ENCODE results near the gene NFU1. TPM values are rescaled to one million over a fixed set of nuclear protein-coding genes. Genes with fewer than 3 reads are reported as not detected.
A peak's percentile ranks its signal among the peaks of the same experiment; 100 is the strongest.

NFU1 gene
- 10 to 100 TPM; 52.5 to 79.7 (median 60.3) TPM for polyA plus RNA-seq (ENCODE audit: insufficient read length in 4 of 4)

DNA sequence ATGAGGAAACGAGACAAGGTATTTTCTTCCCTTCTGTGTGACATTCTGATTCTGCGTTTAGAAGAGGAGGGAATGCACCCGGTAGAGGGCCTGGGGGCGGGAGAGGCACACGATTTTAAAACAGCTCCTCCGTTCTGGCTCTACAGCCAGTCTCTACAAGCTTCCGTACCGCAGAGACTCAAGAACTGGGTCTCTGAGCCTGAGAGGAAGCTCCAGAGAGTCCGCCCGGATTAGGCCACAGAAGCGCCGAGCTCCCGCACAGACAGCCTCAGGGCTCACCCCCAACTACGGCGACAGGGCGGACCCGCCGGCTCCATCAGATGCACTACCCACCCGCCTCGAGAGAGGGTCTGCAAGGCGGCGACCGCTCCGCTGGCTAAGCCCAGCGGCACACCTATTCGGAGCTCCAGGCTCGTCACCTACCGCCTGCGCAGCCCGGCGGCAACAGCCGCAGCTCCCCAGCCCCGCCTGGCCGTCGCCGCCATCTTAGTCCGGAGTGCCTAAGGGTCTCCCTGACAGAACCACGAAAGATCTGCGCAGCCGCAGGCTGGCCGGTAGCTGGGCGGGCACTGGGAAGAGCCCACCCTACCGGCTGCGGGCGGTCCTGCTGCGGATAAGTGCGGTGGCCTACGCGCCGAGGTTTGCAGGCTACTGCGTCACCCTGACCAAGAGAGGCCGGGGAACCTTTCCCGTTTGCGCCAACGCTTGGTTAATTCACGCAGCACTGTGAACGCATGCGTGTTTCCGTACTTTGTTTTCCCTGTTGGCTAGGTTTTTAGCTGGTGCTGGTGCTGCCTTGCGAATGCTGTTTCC, at the start of gene NFU1:
Gene NFU1, minus strand, starts transcription at position 498 of the 813 bp plus-strand sequence. Its CDS starts 13 bp downstream, at position 485.
- peak; percentile 79 to 91 (median 85) for DNase-seq (ENCODE audit: low read depth in 4 of 4, low spot score in 2 of 4)

DNA sequence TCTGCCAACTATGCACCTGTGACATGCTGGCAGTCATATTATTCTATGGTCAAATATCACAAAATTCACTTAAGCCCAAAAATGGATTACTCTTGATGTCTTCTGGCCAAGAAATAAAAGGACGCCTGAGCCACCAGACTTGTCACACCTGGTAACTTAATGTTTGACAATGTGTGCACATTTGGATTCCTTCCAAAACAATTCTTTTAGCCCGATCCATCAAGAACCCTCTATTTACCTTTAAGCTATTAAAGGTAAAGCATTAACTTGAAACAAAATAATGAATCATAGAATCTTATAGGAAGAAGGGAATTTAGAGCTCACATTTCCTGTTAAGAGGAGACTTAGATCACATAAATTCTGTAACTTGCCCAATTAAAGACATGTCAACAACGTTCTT, 46.5 kb upstream of the NFU1 start:
- no peak for DNase-seq (ENCODE audit: low read depth in 4 of 4, low spot score in 2 of 4)

DNA sequence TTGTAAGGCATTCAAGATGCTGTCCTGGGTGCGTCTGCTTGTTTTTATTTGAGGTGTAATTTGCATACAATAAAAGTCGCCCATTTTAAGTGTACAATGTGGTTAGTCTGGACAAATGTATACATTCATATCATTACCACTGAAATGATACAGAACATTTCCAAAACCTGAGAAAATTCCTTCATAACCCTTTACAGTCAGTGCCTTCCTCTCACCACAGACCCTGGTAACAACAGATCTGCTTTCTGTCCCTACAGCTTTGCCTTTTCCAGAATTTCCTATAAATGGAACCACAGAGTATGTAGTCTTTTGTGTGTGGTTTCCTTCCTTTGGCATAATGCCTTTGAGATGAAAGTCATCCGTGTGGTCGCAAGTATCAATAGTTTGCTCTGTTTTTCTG, 45.8 kb upstream of the NFU1 start:
- DNase-seq (ENCODE audit: low read depth in 4 of 4, low spot score in 2 of 4) = no peak

DNA sequence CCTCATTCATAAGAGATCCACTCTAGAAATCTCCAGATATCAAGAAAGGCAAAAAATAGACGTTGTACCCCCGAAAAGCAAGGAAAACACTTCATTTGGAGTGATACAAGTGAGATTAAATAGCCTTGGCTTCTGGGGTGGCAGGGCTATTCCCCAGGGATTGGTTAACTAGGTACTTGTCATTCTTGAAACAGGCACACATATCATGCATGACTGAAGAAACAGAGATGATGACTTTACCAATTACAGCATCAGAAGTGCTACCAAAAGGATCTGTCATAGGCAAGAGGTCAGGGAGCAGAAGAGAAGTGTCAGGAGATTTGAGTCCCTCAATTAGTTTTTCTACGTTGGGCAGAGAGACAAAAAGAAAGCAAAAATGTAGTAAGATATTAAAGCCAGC, 45.2 kb upstream of the NFU1 start:
- no peak for DNase-seq (ENCODE audit: low read depth in 4 of 4, low spot score in 2 of 4)

DNA sequence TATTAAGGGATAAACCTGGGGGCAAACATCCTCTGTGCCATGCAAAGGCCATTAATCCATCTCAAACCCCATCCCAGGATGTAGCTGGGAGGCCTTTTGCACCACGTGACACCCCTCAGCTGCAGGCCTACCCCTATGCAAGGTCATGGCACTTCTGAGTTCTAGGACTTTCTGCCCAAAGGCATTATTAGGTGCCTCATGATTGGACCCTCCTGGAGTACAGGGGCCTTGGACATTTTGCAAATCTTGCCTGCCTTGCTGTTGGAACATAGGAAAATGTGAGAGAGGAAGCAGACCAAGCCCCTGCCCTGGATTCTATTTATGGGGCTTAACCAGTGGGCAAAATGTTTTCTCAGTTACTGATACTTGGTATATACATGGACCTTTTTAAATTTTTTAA, 44.2 kb upstream of the NFU1 start:
- DNase-seq (ENCODE audit: low read depth in 4 of 4, low spot score in 2 of 4) = no peak

DNA sequence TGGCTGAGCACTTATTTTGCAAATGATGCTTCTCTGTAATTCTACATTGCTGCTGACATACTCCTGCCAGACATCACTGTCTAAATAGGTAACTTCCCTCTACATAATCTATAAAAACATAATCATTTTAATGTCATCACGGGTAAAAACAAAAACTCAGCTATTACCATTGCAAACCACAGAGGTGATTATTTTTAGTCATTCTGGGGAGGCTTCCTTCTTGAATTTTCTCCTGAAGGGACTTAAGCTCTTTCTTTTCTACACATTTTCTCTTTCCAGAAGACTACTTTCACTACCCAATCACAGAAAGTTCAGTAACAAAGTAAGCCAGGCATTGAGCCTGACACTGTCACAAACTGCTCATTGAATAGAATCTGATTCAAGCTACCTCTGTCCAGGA, 40.4 kb upstream of the NFU1 start:
- DNase-seq (ENCODE audit: low read depth in 4 of 4, low spot score in 2 of 4) = no peak

DNA sequence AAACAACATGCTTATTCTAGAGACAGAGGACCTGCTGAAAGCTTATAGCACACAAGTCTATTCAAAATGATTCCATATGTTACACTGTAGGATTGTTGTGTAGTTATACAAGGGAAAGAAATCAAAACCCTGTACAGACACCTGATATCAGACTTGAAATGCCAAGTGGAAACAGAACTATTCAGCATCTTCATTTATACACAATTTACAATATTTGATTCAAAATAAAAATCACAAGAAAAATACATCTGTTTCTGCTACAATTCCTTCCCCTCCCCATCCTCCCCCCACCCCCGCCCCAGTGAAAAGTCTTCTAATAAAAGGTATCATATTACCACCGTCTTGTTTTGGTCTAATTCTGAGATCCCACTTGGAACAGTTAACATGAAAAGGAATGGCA, 37.5 kb upstream of the NFU1 start:
- DNase-seq (ENCODE audit: low read depth in 4 of 4, low spot score in 2 of 4) = no peak

DNA sequence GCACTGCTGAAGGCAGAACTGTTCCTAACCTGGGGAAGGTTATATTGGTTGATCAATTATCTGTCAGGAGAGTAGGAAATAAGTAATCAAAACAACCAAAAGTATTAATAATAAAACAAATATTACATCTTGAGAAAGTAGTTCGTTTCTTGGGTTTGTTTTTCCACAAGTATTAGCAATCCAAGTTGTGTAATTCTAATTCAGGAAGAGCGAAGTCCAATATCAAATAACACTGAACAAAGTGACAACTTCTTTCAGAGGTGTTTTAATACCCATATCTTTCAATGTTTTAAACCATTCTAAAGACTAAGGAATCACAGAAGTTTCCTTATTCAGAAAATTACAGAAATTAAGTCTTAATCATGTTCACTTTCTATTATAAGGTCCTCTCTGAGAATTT, 34.6 kb upstream of the NFU1 start:
- DNase-seq (ENCODE audit: low read depth in 4 of 4, low spot score in 2 of 4) = no peak

DNA sequence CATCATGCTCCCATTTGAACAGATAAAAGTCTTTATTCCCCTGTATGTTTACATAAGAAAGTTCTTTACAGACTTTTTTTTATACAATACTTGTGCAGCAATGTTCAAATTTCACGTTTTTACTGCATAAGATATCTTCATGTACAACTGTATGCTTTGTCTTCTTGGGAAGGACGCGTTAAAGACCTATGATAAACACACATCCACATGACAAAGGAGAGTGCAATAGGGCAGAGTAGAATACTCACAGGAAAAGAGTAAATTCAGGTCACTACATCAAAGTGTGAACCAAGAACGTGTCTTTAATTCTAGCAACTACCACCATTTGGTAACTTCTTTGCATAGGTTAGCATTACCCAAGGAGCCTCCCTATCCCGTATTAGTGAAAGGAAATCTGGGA, 33.7 kb upstream of the NFU1 start:
- DNase-seq (ENCODE audit: low read depth in 4 of 4, low spot score in 2 of 4) = no peak

DNA sequence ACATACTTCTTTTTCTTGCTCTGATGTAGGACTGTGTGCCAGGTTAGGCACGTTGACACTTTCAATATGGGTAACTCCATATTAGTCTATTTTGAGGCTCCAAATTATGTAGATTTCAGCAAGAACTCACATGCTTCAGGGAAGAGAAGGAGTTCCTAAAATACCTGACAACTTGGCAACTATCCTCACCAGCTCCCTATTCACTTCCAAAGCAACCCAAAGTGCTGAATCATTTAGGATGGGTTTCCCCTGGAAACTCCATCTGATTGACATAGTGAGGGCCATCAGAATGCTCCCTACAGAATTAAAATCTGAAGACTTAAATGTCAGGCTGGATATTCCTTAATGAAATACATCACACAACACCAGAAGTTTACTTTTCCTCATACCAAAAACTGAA, 32.5 kb upstream of the NFU1 start:
- no peak for DNase-seq (ENCODE audit: low read depth in 4 of 4, low spot score in 2 of 4)

DNA sequence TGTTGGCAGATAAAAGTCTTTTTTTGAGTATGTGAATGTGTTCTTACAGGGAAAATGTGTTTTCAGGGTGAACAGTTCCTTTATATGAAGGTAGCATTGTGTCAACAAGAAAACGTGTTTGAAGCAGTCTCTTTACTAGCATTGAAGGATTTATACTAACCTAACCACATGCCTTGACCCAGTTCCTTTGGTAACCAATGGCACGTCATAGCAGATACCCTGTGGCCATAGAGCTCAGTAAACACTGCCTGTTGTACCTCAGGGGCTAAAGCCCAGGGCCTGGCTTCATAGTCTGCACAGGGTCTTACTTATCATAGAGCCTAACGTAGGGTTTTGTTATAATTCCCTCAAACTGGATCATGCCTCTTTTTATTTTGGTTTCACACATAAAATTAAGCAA, 32.1 kb upstream of the NFU1 start:
- DNase-seq (ENCODE audit: low read depth in 4 of 4, low spot score in 2 of 4) = no peak

DNA sequence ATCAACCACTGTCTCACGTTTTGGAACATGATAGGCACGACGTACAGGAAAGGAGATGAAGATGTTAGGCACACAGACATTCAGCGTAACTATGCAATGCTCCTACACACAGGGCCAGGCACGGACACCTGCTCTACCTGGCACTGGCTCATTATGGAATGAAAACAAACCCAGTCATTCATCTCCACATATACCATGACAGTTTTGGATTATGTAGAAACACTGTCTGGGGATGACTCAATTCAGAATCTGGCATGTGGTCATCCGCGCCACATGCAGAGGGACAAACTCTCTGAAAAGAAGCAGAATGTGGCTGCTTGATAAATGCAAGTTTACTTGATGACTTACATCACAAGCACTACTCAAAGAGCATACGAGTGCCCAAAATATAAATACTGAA, 29.5 kb upstream of the NFU1 start:
- no peak for DNase-seq (ENCODE audit: low read depth in 4 of 4, low spot score in 2 of 4)

DNA sequence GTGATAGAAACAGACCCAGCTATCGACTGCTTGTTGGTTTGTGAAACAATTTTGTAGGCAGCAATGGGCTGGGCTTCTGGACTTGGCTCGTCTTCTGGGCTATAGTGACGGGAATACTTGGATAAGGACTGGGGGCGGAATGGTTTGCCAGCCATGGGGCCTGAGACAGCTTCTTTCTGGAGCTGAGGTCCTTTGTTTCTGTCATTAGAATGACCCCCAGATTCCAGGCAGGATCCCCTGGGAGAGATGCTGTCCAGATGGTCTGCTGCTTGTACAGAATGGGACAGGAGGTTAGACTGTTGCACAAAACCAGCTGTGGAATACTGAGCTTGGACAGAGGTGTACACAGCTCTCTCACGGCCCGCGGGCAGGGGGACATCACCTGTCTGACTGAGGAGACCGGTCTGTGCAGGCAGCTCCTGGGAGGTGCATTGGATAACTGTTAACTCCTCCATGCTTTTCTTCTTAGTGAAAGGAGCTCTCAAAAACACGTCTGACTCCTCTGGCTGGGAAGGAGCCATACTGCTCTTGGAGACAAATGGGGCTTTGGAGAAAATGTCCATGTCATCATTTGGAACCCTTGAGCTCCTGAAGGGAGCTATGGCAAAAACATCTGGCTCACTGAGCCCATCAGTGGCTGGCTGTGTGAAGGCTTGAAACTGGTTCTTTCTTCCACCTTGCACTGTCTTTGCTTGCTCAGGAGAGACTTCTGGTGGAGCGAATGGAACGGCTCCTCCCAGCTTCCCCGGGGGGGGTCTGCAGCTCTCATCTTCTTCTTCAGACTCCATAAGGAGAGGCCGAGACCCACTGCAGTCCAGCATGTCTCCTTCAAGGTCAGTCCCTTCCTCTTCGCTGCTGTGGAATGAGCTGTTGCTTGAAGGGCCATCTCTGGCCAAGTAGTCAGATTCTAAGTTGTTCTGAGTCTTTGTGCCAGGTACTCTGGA, 28.6 kb upstream of the NFU1 start:
- DNase-seq (ENCODE audit: low read depth in 4 of 4, low spot score in 2 of 4) = no peak

DNA sequence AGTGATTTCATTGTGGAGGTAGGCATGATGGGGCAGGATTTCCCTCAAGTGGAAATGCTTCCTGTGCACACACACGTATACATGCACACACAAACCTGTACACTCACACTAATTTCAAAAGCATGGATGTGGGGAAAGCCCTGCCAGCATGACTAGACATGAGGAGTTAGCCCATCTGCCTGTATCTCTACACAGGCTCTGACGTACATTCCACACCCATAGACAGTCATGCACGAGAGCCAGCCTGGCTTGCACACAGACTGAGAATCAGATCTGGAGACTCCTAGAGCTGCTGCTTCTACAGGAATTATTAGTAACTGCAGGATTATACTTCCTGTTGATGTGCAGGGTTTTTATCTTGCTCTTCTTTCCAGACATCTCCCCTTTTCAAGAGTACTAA, 27.3 kb upstream of the NFU1 start:
- no peak for DNase-seq (ENCODE audit: low read depth in 4 of 4, low spot score in 2 of 4)

DNA sequence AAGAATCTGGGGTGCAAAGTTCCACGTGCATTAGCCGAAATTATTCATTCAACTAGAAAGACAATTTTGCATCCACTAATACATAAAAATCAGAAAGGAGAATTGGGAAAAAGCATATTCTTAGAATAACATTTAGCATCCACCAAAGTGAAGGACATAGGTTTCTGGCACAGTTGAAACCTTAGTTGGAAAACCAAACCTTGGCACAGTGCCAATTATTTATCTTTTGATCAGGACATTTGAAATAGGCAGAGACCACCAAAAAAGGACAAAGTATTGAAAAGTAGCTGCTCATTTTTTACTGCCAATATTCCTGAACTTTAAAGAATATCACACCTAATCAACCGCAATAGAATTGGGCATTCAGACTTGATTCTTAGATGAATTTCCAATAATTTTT, 25.5 kb upstream of the NFU1 start:
- no peak for DNase-seq (ENCODE audit: low read depth in 4 of 4, low spot score in 2 of 4)

DNA sequence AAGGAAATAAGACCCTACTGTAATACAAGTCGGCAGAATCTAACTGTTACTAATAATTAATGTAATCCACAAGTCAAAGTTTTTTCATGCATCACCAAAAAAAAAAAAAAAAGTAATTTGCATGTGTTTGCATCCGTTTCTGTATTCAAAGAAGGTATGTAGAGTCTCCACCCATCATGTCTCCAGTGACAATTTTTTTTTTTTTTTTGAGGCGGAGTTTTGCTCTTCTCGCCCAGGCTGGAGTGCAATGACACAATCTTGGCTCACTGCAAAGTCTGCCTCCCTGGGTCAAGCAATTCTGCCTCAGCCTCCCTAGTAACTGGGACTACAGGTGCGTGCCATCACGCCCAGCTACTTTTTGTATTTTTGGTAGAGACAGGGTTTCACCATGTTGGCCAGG, 24.2 kb upstream of the NFU1 start:
- no peak for DNase-seq (ENCODE audit: low read depth in 4 of 4, low spot score in 2 of 4)

DNA sequence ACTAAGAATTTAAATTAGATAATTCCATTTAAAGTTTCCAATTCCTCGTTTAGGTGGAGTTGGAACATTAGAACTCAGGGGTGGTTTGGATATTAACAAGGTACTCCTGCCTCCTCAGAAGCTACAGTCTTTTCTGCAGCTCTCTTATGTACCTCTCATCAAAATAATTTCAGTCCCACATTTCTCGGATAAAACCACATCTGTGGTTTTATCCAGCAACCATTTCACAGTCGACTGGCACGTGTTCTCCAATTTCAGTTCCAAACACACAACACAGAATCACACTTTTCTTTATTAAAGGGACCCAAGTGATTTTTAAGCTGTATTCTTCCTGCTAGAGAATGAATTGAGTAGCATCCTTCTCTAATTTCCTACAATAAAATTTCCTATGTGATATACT, 22.7 kb upstream of the NFU1 start:
- DNase-seq (ENCODE audit: low read depth in 4 of 4, low spot score in 2 of 4) = no peak

DNA sequence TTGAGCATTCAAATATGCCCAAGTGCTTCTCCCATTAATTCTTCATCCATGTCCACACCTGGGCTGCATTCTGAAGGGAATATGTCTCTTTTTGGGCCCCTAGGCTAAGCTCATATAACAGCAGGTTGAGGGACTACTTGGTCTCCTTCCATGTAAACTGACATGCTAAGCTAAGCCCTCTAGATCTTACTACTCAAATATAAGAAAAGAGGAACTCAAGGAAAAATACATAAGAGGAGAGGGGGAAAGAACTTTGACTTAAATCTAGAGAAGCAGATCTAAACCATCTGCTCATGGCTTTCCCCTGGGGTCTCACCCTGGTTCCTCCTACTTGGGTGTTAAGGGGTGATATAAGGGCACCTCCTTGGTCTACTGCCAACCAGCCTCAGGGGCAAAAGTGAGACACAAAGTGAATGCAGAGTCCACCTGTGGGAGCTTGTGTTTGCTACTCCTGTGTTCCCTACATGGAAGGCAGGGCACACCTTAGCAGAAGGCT, 19.8 kb upstream of the NFU1 start:
- DNase-seq (ENCODE audit: low read depth in 4 of 4, low spot score in 2 of 4) = no peak

DNA sequence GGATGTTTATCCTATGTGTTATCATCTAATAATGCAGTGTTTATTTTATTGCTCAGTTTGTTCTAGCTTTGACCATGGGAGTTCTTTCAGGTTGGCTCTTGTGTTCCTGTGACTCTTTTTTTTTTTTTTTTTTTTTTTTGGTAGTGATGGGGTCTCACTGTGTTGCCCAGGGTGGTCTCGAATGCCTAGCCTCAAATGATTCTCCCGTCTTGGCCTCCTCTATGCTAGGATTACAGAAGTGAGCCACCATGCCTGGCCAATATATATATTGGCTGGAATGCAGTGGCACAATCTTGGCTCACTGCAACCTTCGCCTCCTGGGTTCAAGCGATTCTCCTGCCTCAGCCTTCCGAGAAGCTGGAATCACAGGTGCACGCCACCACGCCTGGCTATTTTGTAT, 18.9 kb upstream of the NFU1 start:
- DNase-seq (ENCODE audit: low read depth in 4 of 4, low spot score in 2 of 4) = no peak

DNA sequence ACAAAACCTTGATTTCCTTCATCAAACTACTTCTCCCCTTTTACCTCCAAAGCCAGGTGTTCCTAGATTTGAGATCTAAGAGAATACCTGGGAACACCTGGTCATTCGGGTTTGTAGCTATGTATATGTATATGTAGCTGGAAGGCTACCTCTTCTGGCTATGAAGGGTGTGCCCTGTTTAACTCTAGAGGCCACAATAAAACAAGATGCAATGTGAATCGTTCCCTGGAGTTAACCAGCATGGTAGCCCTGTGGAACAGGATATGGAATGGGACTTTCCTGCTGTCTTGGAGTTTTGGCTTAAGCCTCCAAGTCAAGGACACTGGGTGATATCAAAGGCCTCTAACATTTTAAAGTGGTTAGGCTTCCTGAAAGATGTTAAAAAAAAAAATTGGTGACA, 17.7 kb upstream of the NFU1 start:
- DNase-seq (ENCODE audit: low read depth in 4 of 4, low spot score in 2 of 4) = no peak

DNA sequence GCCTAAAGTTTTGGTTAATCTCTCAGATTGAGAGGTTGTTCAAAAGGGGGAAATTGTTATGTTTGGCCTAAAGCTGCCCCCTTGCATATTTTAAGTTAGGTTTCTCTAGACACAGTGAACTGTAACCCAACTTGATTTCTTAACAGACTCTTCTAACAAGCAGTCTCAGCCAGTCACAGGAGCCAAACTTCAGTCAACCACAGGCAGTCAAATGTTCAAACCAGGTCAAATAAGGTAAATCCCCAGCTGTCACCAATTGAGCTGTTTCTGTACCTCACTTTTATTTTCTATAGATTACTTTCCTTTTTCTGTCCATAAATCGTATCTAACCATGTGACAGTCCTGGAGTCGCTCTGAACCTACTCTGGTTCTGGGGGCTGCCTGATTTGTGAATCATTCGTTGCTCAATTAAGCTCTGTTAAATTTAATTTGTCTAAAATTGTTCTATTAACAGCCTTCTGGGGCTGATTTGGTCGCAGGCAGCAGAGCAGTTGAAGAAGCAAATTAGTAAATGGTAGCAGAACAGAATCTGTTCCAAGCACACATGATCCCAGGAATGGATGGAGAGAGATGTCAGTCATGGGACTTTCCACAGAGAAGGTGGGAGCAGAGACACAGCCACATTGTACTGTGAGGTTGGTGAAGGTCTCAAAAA, 16.4 kb upstream of the NFU1 start:
- no peak for DNase-seq (ENCODE audit: low read depth in 4 of 4, low spot score in 2 of 4)
